ENCODE data around the gene GPR137C.

GRCh38 chr14:52536269-52536668 is 16.4 kb upstream of the GPR137C start:
- TF ChIP-seq, protein P1, sequence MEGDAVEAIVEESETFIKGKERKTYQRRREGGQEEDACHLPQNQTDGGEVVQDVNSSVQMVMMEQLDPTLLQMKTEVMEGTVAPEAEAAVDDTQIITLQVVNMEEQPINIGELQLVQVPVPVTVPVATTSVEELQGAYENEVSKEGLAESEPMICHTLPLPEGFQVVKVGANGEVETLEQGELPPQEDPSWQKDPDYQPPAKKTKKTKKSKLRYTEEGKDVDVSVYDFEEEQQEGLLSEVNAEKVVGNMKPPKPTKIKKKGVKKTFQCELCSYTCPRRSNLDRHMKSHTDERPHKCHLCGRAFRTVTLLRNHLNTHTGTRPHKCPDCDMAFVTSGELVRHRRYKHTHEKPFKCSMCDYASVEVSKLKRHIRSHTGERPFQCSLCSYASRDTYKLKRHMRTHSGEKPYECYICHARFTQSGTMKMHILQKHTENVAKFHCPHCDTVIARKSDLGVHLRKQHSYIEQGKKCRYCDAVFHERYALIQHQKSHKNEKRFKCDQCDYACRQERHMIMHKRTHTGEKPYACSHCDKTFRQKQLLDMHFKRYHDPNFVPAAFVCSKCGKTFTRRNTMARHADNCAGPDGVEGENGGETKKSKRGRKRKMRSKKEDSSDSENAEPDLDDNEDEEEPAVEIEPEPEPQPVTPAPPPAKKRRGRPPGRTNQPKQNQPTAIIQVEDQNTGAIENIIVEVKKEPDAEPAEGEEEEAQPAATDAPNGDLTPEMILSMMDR (conservative IDR thresholded peaks at IDR 0.05): no peak
- no peak for TF ChIP-seq EZH2 (IDR thresholded peaks at IDR 0.05; ENCODE audit: low read depth)

Data from PC-9 (cell line).